A172 (cell line): ENCODE results near the gene ZBTB24. TPM values are rescaled to one million over a fixed set of nuclear protein-coding genes. Genes with fewer than 3 reads are reported as not detected.
"Not testable (repeated sequence)": the region's sequence is repeated elsewhere in the genome, so short reads cannot be mapped to it uniquely, and the experiment has no call there.

ENCODE experiments used
- DNase-seq: peaks from one replicate; pipeline ENCODE4 v3.0.0-alpha.2; 2015; ENCODE audit warnings: low spot score
- total RNA-seq: library from RNA; depleted of rRNA; stranded (reverse); fragments of >200 nt; shearing (Covaris generic); gene quantifications from 2 replicates; pipeline ENCODE4 v1.2.3, GENCODE V29; 2014; rRNA removed

The ZBTB24 gene
- 7.9 and 9.8 TPM in 2 replicates for total RNA-seq

DNA sequence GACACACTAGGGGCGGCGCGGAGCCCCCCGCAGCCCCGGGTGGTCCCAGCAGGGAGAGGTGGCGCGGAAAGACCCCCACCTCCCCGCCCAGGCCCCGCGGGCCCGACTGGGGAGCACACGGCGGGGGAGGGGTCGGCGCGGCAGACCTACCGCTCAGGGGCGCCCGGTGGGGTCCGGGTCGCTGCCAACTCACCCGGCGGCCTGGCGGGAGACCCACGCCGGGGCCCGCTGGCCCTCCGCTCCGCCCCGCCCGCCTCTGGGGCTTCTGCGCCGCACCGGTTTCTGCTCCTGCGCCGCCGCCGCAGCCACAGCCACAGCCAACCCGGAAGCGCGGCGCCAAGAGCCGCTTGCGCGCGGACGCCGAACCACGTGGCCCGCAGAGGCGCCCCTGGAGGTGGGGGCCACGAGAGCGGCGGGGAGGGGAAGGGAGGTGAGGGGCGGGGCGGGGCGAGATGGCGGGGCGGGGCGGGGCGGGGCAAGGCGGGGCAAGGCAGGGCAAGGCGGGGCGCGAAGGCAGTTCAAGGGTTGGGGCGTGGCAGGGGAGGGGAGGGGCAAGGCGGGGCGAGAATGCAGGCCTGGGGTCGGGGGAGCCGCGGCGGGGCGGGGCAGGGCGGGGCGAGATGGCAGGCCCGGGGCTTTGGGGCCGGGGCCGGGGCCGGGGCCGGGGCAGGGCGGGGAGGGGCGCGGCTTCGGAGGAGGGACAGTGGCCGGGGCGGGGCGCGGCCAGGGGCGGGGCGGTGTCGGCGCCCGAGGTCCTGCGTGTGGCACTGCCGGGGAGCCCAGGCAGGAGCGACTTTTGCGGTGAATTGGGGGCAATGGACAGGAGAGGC lies at the start of gene ZBTB24:
TSS of gene ZBTB24 (minus strand) at position 315 of the 830 bp plus-strand sequence. CDS start 1,193 bp downstream, outside the sequence.
- DNase-seq = peak; percentile 68

DNA sequence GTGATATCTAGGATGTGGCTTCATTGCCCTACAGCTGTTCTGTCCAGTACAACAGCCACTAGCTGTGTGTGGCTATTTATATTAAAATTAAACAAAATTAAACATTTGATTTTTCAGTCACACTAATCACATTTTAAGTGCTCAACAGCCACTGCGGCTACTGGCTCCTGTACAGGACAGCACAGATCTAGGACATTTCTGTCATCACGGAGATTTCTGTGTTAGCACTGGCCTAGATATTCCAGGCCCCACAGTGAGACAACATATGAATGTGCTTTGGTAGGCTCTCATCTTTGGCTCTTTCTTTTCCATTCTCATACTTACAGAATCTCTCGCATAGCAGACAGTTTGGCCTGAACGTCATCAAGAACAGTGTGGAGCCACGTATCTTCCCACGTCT lies 48.4 kb upstream of the ZBTB24 start:
- no peak for DNase-seq

DNA sequence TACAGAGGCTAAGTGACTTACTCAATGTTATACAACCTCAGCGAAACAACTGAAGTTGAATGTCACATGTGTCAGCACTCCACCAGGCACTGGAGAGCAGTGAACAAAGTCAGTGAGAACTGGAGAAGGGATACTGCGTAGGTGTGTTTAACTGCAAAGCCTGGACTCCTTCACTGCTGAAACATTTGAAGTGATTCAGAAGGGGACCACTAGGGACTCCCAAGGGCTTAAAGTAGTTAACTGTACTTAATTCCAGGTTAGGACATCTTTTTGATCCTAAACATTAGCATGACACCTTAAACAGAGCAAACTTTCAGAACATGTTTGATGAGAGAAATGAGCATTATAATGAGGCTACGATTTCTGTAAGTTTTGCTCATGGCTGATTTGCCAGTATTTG lies 45.0 kb upstream of the ZBTB24 start:
- DNase-seq = no peak

DNA sequence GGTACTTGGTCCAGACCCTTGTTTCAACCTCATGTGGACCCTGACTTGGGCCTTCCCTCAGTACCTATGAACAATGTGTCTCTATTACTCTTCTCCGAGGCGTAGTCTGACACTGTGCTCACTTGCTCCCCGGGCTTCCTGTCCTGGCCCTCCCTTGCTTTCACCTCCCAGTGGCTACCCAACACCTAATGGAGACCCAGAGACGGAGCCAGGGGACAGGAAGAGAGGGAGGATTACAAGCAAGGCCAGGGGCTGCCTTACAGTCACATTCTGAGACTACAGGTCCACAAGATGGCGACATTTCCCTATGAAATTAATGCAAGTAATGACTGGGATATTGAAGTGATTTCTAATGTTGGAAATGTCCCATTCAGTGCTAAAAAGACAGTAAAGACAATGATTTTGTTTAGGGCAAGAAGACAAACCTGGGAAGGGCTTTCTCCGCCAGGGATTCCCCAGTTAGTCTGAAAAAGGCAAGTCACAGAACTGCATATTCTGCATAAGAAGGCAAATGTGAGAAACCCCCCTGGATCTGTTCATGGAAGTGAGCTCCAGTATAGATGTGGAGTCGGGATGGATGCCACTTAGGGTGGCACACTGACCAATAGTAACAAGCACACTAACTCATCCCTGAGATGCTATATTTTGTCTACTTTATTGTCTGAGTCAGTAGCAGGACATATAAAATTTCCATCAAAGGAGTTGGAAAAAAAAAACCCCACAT lies 44.0 kb upstream of the ZBTB24 start:
- peak; percentile 61 for DNase-seq

DNA sequence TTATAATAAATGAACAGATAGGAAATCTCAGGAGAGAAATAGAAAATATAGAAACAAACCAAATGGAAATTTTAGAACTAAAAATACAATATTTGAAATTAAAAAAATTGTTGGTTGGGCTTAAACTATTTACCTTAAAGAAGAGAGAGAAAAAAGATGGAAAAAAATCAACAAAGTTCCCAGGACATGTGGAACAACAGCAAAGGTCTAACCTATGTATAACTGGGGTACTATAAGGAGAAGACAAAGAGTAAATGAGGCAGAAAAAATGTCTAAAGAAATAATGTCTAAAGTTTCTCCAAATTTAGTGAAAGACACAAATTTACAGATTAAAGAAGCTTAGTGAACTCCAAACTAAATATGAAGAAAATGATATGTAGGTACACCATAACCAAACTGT lies 41.1 kb upstream of the ZBTB24 start:
- DNase-seq = no peak

DNA sequence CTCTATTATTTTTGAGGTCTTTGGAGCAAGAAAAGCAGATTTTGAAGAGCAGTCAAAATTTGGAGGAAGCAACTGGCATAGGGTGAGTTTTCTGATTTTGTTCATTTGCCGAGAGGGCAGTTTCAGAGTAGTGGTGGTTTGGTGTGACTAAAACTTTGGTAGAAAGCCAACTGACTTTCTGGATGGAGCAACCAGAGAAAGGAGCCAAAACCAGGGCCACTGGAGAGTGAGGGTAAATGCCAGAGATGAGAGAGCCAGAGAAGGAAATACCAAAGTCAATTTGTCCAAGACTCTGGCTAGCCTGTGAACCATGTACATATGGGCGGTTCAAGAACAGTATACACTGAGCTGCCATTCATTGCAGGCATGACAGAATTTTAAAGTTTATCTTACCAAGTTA lies 40.5 kb upstream of the ZBTB24 start:
- DNase-seq = no peak

DNA sequence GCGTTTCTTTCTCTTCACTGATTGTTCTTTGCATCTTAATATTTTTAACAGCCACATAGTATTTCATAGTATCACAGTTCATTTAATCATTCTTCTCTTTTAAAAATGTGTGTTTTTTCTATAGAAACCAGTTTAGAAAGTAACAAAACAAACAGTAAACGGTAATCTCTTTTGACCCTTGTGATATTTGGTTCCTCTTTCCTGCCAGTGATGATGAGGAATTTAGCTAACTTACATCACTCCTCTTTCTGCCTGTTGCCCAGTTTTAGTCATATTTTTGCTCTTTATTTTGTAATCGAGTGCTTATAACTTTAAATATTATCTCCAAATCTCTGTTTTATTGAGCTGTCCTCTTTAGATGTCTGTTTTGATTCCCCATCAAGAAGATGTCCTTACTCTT lies 38.1 kb upstream of the ZBTB24 start:
- DNase-seq = no peak

DNA sequence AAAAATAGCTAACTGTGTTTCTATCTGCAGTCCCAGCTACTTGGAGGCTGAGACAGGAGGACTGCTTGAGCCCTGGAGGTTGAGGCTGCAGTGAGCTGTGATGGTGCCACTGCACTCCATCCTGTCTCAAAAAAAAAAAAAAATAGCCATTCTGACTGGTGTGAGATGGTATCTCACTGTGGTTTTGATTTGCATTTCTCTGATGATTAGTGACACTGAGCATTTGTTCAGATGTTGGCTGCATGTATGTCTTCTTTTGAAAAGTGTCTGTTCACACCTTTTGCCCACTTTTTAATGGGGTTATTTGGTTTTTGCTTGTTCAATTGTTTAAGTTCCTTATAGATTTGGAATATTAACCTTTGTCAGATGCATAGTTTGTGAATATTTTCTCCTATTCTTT lies 36.6 kb upstream of the ZBTB24 start:
- DNase-seq = not testable (repeated sequence)

DNA sequence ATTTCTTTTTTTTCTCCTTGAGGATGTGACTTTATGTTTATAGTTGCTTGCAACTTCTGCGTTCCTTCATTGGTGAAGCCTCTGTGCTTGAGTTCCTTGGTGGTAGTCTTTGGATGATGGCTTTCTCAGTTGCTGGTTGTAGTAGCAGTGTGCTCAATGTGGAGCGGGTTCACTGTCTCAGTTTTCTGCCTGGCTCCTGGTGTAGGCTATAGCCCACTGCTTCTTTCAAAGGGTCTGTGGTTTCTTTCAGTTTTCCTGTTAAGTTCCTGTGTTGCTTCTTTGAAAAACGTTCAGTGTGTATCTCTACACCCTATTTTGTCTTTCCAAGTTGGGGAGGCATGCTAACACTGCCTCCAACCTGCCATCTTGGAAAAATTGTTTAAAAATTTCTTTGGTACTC lies 33.9 kb upstream of the ZBTB24 start:
- no peak for DNase-seq

DNA sequence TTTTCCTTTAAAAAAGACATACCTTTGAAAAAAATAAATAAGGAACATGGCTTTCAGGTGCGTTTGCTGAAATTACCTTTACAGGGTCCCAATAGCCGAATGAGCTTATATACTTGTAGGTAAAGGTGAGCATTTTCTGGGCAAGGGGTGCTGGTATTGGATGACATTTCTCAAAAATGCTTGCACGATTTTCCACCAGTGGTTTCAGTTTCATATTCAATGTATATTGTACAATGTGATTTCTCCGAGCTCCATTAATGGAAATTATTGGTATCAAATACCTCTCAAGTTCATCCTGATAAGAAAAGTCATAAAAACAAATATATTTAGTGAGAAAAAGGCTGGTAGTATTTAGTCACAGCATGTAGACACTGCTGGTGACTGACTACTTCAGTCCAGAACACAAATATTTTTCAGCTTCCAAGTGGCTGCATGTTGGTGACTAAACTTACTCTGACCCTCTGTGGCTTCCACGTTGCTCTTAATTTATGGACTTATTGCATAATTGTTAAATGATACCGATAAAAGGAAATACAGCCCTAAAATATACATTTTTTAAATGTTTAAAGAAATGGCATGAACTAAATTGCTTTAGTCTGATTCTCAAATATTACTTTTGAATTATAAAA lies 32.9 kb upstream of the ZBTB24 start:
- no peak for DNase-seq

DNA sequence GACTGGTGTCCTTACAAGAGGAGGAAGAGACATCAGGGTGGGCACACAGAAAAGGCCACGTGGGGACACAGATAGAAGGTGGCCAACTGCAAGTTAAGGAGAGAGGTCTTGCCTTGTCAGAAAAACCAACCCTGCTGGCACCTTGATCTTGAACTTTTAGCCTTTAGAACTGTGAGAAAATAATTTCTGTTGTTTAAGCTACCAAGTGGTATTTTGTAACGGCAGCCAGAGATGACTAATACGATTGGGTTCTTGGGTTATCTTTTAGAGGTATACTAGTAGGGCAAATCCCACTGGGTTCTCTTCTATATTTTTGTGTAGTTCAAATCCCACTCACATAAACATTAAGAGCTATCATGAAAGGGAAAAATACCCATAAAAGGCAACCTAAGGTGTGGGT lies 31.9 kb upstream of the ZBTB24 start:
- peak; percentile 25 for DNase-seq

DNA sequence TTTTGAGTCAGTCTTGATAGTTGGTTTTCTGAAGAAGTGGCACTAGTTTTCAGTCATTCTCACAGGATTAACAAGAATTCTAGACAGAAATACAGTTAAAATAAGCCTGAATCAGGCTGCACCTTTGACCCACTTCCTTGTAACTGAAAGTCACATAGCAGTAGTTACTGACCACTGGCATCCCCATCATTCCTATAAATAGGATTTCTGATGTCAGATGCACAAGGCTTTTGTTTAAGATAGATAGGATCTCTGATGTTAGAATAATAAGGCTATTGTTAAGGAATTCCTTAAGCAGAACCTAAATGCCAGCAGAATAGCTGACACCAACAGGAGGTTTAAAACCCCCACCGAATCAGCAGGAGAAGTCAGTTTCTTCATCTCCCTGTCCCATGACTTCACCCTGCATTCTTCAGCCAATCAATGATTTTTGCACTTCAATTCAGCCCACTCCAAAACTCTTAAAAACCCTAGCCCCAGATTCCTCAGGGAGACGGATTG lies 30.6 kb upstream of the ZBTB24 start:
- DNase-seq = peak; percentile 81

DNA sequence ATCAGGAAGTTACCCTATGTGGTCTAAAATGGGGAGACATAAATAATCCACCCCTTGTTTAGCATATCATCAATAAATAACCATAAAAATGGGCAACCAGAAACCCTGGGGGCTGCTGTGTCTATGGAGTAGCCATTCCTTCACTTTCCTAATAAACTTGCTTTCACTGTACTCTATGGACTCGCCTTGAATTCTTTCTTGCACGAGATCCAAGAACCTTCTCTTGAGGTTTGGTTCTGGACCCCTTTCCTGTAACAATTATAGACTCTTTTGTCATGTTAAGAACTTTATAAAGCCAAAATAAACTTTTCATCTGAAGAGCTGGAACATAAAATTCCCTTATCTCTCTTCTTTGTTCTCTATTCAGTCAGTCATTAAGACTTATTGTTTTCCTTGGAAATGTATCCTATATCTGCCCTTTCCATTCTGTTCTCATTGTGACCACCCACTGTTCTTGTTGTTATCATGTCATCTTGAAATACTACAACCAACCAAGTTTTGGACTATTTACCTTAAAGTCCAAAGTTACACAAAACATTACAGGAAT lies 29.3 kb upstream of the ZBTB24 start:
- DNase-seq = no peak

DNA sequence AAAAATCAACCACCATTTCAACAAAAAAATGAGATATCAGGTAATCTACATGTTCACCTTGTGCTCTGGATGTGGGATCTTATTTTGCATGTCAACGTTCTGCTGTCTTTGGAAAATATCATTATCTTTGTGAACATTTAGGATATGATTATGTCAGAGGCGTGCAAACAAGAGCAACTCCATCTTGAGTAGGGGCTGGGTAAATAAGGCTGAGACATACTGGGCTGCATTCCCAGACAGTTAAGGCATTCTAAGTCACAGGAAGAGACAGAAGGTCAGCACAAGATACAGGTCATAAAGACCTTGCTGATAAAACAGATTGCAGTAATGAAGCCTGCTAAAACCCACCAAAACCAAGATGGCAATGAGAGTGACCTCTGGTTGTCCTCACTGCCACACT lies 28.8 kb upstream of the ZBTB24 start:
- no peak for DNase-seq

DNA sequence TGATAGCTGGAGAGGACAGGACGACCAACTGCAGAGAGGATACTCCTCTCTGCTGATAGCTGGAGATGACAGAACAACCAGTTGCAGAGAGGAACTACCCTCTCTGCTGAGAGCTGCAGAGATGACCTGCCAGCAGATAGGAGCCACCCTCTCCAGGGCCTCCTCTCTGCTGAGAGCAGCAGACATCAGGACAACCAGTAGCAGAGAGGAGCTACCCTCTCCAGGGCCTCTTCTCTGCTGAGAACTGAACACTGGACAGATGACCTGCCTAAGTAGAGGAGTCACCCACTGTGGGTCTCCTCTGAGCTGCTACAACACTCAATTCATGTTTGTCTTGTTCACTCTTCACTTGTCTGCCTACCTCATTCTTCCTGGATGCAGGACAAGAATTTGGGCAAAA lies 27.3 kb upstream of the ZBTB24 start:
- DNase-seq = no peak

DNA sequence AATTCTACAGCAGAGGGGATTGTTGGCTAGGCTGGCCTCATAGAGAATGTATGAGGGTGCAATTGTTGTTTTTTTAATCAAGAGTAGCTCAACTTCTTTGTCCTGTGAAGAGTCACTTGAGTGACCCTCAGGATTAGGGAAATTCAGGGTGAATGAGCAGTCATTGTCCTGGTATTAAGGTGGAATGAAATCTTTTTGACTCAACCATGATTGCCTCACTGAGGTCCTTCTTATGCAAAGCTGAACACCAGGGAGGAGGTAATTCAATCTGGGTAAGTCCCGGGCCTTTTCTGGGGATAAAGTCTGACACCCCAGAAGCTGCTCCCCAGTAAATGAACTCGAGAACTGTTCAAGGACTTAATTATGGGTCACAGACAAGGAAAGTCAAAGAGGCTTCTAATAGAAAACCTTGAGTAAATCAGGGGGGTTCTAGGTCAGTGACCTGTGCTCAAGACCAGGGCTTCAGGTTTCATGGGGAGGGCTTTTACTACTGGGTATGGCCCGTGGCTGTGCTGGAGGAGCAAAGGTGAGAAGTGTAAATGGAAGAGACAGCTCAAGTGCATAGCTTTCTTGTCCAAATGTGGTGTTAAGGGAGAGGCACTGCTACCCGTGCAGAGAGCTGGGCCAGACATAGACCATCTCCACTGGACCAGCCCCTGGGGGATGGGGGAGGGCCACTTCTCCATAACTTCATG lies 25.3 kb upstream of the ZBTB24 start:
- DNase-seq = no peak

DNA sequence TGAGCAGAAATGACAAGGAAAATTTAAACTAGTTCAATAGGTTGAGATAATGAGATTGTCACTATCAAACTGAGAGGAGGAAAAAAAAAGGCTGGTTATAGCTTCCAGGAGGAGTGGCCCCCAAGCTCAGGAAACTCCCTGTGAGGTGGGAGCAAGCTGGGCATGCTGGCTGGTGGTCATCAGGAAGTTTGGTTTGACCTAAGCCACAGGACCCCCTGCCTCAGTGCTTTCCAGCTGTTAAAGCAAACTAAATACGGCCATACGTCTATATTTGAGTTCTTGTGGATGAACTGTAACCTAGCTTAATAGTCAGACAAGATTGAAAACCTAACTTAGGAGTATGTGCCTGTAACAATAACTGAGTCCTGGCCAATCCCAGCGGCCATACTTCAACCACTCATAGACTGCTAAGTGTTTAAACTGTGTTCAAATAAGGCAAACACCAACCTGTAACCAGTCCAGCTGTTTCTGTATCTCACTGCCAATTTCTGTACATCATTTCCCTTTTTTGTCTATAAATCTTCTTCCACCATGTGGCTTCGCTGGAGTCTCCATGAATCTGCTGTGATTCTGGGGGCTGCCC lies 24.6 kb upstream of the ZBTB24 start:
- DNase-seq = no peak

DNA sequence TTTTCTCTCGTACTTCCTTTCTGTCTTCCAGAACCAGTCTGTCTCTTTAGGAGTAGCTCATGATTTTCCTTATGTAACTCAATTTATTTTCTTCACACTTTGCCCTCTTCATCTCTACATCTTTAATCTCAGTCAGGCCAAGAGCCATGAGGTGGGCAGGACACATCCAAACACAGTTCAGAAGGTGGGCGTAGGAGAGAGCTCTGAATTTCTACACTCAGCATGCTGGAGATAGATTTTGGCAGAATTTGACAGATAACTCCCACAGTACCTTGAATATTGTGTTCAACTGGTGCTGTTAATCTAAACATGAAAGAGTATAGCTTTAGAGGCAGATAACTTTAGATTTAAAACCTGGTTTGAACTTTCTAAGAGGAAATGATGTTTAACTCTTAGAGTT lies 23.8 kb upstream of the ZBTB24 start:
- no peak for DNase-seq

DNA sequence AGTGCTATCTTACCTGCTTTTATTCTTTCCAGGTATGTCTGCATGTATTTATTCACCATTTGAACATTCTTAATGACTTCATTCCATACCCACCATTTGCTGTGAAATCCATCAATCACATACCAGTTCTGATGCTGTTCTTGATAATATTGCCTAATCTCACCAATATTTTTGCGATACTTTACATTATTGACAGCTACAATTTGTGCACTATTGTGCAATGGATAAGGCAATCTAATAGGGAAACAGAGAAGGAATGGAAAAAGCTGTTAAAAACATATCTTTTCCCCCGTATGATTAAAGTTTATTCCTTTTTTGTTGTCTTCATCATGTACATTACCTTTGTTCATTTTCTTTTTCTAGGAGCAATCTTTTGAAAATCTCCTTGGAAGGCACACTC lies 23.3 kb upstream of the ZBTB24 start:
- DNase-seq = no peak

DNA sequence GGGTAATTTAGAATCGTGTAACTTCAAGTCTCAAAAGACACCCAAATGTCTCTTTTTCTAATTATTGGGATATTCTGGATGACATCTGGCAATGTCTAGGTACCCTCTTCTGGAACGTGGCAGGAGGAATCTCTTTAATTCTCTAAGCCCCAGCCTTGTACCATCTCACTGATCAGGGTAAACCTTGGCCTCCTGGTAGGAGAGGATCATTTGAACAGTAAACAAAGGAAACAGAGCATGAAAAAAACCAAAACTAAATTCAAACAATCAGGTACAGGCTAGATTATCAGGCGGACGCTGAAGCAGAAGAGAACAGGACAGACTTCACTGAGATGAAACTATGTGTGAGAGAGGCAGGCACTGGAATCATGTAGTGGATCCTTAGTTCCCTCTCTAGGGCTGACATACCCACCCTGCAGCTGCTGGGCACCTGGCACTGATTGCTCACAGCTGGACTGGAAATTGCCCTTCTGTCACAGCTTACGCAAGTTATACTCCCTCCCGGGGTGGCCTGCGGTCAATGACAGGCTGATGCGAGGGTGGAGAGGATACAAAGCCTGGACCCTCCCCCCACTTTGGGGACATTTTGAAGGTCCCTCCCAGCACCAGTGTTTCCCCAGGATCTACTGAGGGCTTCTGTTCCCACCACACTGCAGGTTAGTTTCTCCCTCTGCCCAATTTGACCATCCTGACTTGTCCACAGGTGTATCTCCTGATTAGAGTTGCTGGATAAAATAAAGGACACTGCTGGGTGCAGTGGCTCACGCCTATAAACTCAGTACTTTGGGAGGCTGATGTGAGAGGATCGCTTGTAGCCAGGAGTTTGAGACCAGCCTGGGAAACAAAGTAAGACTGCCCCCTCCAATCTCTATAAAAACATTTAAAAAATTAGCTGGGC lies 20.6 kb upstream of the ZBTB24 start:
- no peak for DNase-seq
